ENCODE results near the gene CROCC.

GRCh38 chr1:16905868-16906702 lies 15.6 kb upstream of the CROCC start:
- no peak for TF ChIP-seq CTCF (IDR thresholded peaks at IDR 0.05)
- TF ChIP-seq POLR2A (IDR thresholded peaks at IDR 0.05): no peak
- no peak for TF ChIP-seq POLR2AphosphoS5 (IDR thresholded peaks at IDR 0.05)
